GM12801 (cell line): ENCODE data around the gene CXorf38.

Source experiments
- CTCF ChIP-seq: IDR thresholded peaks from one replicate; pipeline ENCODE4 v1.5.1; 2011; ENCODE audit warnings: control low read depth; ENCODE audit not compliant: insufficient read length; ENCODE audit errors: extremely low read depth

Gene CXorf38

GRCh38 chrX:40651620-40652223 lies 4.4 kb upstream of the CXorf38 start:
- no peak for TF ChIP-seq CTCF

GRCh38 chrX:40646489-40647306 lies 663 bp downstream of the CXorf38 start:
- no peak for TF ChIP-seq CTCF

DNA sequence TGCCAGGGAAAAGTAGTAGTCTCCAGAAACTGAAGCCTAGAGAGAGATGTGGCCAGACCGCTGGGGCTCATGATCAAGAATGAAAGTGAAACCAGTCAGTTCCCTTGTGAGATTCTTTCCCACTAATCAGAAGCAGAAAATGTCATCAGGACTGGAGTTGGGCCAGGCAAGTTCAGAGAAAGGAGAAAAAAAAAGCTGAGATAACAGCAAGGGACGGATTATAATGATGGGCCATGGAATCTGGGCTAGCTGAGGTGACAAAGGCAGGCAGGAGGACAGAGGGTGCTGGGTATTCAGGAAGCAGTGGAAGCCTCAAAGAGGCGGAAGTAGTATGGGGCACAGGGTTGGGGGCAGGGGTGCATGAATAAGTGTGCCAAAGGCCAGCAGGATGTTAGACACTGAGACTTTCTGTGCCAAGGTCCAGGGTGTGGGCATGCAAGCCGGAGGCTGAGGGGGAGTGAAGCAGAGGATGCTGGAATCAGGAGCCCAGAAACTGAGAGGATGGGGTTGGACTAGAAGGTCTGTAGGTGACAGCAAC lies 2.5 kb downstream of the CXorf38 start:
- no peak for TF ChIP-seq CTCF

GRCh38 chrX:40644176-40644575 lies 3.2 kb downstream of the CXorf38 start:
- no peak for TF ChIP-seq CTCF

- TF ChIP-seq CTCF = no peak
These were observed 9.7 kb downstream of the CXorf38 start for GRCh38 chrX:40637687-40638086.

DNA sequence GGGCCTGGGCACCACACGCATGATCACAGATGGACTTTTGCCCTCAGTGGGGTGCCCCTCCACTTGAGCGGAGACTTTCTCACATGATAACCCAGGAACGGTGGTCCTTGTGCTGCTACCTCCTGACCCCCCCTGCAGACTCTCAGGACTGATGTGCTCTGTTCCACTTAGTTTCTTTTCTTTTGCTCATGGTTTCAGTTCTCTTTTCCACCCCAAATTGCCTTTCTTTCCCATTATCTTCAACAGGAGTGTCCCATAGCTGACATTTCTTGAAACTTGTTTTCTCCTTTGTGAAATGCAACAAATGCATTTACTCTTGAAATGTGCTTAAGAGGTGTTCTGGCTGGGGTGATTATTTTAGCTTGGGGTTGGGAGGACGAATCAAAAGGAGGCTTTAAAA lies 15.2 kb downstream of the CXorf38 start:
- TF ChIP-seq CTCF = no peak

DNA sequence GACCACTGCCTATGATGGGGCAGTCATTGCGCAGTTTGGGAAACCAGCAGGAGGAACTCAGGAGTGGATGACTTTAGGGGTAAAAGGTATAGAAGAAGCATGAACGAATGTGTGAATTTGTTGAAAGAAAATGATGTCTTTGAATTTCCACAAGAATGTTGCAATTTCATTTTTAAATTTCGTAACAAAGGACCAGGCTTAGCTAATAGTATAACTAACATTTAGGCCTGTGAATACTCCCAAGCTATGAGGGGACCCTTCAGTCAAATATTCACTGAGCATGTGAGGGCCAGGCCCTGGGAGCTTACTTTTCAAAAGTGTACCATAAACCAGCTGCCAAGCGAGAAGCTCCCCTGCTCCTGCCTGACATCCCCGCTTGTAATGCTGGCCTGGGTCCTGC lies 18.9 kb downstream of the CXorf38 start:
- TF ChIP-seq CTCF = no peak
